Hypothalamus (tissue), 51 donors: ENCODE measurements around the gene RNF225.
A peak's percentile ranks its signal among the peaks of the same experiment; 100 is the strongest.
"Not testable (repeated sequence)": the region's sequence is repeated elsewhere in the genome, so short reads cannot be mapped to it uniquely, and the experiment has no call there.

ENCODE experiments used
- DNase-seq, 51 donors: peaks; one replicate each; lab custom pipeline; 2025; lab: John Stamatoyannopoulos, UW

Gene RNF225

DNA sequence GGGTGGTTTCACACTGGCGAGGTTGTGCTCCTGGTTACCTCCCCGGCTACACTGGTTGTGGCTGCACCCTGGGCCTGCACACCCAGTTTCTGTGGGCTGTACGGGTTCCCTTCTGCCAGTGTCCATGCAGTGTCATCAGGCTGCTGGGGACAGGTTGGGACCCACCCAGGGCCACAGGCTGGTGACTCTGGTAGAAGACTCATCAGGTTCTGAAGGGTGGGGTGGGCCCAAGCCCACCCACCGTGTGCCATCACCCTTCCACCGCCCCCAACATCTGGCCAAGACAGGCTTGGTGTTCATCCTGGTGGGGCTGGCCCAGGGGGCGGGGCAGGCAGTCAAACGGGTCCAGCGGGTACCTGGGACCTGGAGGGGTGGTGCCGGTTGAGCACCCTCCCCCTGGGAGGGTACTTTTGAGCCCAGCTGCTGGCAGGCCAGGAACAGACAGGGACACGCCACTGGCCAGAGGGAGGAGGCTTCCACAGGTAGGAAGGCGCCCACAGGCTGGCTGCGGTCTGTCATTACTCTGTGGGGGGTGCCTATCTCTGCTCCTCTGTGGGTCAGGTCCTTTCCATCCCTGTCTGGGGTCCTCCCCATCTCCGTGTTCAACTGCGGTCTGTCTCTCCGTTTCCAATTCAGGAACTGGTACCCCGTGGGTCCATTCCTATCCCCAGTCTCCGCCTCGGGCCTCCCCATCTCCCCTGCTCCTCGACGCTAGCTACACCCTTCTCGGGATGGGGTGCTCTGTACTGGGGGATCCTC lies at the start of gene RNF225:
RNF225 (plus strand) TSS at position 437 of the 759 bp plus-strand sequence. CDS start 434 bp downstream, outside the sequence.
- no peak for DNase-seq

DNA sequence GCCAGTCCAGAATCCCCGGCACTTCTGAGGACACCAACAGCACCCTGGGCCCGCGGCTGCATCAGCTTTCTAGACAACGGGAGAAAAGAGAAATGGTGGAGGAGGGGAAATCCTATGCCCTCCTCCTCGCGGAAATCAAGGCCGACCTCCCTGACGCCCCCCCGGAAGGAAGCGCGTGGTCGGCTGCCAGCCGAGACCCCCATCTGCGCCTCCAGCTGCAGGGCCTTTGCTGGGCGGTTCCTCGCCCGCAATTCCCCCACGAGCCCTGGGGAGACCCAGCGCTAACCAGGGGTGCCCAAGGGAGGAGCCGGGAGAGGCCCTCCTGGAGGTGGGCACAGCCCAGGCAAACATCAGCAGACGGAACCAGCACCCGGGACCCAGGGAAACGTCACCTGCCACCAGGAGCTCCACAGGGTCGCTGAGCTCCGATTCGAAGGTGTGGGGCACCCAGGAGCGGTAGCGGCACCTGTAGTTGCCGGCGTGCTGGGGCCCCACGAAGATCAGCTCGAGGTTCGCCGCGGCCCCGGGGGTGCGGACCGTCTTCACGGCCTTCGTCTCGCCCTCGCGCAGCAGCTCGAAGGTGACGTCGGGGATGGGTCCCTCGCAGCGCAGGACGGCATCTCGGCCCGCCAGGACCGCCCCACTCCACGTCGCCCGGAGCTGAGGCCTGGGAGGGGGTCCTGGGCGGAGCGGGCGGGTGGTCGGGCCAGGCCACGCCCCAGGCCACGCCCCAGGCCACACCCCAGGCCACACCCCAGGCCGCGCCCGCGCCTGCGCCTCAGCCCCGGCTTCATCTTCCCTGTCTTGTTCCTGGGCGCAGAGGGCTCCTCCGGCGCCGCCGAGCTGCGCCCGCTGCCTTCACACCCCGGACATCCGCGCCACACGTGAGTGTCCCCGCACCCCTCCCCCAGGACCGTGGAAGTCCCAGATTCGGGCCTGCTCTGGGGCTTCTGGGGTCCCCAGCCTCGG lies 48.2 kb upstream of the RNF225 start:
- peak in 48 of 51 donors; percentile 7 to 86 (median 55) for DNase-seq

DNA sequence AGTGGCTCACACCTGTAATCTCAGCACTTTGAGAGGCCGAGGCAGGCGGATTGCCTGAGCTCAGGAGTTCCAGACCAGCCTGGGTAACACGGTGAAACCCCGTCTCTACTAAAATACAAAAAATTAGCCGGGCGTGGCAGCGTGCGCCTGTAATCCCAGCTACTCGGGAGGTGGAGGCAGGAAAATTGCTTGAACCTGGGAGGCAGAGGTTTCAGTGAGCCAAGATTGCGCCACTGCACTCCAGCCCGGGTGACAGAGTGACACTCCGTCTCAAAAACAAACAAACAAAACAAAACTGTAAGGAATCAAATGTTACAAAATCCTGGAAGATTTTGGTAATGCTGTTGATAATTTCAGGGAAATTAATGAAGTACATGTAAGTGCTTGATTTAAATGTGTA lies 47.4 kb upstream of the RNF225 start:
- DNase-seq, result not testable (repeated sequence)

DNA sequence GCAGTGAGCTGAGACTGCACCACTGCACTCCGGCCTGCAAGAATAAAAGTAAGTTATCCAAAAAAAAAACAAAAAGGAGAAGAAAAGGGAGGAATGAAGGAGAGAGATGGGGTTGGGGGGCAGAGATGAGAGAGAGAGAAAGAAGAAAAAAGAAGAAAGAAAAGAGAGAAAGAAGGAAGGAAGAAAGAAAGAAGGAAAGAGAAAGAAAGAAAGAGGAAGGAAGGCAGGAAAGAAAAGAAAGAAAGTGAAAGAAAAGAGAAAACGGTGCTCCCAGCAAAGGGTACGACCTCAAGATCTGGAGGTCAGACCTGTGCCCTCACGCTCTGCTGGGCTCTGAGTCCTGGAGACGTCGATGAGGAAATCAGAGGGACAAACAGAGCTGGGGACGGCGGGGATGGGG lies 45.9 kb upstream of the RNF225 start:
- DNase-seq, result no peak

DNA sequence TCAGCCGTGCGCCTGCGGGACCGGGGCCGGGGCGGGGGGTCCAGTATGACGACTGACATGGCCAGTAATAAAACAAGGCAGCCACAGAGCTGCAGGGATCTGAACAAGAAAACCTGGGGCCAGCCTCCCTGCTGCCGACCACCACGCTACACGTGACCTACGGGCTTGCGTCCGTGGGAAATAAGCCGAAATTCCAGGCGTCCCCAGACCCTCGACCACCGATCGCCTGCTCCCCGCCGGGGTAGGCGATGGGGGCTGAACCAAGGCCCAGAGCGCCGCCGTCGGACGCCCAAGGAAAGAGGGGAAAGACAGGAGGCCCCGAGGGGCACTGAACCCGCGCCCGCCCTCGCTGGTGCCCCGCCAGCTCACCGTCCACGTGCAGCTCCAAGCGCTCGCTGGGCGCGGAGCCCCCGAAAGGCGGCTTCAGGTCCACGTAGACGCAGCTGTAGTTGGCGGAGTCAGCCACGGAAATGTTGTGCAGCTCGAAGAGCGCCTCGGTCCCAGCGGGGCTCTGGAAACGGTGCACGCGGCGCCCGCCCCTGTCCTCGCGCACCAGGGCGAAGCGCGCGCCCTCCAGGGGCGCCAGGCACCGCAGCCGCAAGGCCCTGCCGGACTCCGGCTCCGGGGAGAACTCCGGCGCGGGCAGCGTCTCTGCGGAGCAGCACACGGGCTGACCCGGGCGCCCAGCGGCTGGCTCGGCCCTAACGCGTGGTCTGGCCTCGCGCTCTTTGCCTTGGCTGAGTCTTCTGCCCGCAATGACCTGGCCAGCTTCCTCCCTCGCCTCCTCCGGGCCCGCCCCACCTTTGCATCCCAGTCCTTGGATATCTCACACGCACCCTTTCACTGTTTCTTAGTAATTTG lies 45.2 kb upstream of the RNF225 start:
- DNase-seq, result no peak

DNA sequence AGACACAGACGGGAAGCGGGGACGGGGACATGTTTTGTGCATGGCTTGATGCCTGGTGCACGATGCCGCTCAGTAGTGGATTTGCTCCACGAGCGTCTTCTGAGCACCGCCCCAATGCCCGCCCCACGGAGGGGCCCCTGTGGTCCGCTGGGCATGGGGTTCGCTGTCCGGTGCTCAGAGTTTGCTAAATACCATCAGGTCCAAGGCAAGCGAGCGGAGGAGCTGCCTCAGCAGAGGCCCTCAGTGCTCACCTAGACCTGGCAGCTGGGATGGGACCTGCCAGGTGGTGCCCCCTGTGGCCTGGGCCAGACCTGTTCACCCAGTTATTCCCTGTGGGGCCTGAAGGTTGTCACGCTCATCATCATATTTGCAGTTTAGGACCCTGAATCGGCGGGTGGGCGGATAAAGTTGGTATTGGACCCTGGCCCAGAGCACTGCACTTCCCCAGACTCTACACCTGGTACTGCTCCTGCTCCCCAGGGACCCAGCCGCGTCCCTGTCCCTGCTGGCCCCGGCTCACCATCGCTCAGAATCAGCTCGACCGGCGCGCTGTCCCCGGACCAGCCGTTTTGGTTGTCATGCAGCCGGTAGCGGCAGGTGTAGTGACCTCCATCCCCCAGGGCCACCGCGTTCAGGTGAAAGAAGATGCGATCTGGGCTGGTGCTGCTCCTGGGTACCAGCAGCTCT lies 44.4 kb upstream of the RNF225 start:
- DNase-seq, result no peak

DNA sequence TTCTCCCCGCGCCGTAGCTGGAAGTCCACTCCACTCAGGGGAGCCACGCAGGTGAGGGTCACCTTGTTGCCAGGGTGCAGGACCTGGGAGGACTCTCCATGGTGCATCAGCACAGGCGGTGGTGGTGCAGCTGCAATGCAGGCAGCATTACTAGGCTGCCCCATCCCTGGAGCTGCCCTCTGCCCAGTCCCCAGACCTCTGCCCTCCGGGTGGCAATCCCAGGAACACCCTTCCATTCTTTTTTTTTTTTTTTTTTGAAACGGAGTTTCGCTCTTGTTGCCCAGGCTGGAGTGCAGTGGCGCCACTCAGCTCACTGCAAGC lies 43.9 kb upstream of the RNF225 start:
- no peak for DNase-seq

DNA sequence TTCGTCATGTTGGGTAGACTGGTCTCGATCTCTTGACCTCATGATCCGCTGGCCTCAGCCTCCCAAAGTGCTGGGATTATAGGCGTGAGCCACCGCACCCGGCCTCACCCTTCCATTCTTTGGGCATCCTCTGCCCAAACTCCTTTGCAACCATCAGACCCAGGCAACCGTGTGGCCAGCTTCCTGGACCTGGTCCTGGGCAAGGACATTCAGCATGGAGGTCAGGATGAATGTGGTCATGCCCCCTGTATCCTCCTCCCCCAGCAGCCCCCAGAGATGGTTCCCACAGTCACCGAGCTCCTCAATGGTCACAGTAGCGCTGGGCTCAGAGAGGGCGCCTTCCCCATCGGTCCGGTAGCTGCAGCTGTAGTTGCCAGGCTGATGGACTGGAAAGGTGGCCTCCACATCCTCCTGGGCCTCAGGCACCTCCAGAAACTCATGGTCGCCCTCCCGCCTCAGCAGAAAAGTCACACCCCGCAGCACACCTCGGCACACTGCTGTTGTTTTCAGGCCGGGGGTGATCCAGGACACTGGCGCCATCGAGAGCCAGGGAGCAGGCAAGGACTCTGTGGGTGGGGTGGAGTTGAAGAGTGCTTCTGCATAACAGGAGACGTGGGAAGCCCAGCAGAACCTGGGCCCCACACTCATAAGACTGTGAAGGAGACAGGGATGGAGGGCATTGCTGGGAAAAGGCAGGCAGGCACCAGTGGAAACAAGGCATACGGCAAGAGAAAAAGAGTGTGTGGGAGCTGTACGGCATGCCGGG lies 43.3 kb upstream of the RNF225 start:
- no peak for DNase-seq

DNA sequence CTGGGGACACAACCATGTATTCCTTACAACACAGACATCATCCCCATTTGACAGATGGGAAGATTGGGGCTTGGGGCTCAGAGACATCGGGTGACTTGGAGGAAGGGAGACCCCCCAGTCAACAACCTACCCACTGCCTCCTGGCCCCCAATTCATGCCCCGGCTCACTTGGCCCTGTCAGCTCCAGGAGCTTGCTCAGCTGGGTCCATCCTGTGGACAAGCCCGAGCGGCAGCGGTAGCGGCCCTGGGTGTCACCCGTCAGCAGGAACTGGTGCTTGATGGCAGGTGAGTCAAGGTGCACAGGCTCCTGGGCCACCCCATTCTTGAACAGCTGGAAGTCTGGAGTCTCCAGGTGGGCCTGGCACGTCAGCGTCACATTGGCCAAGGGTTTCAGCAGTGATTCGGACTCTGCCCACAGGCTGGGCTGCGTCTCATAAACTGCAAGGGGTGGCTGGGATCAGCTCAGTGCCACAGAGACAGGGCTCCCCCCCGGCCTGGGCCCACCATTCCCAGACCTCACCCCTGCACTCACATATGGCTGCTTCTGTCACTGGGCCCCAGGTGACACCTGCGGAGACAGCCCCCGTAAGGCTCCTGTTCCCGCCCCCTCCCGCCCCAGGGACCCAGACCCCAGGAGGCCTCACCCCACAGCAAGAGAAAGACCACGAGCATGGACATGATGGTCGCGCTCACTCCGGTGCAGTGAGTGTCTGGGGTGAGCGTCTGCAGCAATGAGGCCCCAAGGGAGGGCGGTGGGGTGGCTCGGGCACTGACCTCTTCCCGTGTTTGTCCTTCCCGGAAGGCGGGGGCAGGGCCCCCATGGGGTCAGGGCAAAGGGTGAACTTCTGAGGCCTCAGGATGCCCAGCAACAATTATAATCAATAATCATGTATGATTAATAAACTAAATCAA lies 42.4 kb upstream of the RNF225 start, which contains the start of gene A1BG:
A1BG (minus strand) TSS at position 733 of the 912 bp plus-strand sequence; CDS start at position 678, 55 bp downstream.
- no peak for DNase-seq

DNA sequence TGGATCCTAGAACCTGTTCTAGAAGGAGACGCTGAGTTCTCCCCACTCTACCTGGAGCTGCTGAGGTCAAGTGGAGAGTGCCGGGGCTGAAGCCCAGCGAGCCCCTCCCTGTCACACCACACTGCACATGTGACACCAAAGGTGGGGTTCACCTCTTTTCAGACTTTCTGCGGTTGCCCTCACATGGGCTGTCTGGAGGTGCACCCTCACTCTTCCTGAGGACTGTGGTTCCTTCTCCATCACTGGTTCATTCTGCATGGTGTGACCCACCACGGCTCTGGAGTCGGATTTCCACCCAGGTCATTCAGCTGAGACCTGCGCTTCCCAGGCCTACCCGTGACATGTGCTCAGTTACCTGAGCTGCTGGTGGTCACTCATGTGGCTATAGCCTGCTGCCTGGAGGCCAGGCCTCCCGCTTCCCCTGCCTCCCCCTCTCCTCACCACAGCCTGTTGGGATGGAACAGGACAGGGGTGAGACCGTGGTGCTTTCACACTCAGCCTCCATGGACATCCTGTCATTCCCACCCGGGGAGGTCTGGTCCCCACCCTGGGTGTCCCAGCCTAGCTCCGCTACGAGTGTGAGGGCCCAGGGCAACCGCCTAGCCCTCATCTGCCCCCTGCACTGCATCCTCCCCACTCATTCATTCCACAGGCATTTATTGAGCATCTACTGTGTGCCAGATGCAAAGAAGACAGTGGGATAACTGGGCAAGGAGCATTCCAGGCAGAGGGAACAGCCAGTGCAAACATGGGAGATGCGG lies 41.6 kb upstream of the RNF225 start:
- DNase-seq, result no peak

DNA sequence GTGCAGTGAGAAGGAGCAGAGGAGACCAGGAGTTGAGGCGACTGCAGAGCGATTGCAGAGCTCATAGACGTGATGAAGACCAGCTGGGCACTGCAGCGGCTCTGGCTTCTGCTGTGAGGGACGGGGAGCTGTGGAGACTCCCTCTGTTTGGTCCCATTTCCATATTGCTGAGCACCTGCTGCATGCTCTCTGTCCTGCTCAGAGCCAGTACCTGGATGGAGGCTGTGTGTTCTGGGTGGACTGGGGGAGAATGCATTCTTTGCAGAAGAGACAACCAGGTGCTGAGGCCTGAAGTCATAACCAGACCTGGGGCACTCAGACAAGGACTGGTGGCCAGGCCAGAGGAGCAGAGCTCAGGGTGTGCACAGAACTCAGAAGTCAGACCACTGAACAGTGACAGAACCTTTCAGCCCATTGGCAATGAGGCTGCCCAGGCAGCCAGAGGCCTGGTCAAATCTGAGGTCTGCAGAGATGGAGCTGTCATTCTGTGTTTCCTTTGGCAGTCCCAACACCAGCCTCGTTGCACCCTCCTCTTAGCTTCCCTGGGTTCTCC lies 40.9 kb upstream of the RNF225 start:
- DNase-seq, result no peak

DNA sequence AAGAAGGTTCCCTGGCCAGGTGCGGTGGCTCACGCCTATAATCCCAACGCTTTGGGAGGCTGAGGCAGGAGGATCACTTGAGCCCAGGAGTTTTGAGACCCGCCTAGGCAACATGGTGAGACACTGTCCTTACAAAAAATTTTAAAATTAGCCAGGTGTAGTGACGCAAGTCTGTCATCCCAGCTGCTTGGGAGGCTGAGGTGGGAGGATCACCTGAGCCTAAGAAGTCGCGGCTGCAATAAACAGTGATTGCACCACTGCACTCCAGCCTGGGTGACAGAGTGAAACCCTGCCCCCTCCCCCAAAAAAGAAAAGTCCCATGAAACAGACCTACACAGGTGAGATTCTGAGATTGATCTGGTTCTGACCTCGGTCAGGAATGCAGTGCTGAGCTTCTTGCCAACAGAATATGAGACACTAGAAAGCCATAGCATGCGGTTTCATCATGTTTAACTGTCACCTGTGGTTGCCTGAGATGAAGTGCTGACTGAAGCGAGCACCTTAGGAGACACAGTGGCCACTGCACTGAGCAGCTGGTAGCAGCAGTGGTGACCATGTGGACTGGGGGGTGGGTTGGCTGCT lies 40.1 kb upstream of the RNF225 start:
- DNase-seq, result no peak

DNA sequence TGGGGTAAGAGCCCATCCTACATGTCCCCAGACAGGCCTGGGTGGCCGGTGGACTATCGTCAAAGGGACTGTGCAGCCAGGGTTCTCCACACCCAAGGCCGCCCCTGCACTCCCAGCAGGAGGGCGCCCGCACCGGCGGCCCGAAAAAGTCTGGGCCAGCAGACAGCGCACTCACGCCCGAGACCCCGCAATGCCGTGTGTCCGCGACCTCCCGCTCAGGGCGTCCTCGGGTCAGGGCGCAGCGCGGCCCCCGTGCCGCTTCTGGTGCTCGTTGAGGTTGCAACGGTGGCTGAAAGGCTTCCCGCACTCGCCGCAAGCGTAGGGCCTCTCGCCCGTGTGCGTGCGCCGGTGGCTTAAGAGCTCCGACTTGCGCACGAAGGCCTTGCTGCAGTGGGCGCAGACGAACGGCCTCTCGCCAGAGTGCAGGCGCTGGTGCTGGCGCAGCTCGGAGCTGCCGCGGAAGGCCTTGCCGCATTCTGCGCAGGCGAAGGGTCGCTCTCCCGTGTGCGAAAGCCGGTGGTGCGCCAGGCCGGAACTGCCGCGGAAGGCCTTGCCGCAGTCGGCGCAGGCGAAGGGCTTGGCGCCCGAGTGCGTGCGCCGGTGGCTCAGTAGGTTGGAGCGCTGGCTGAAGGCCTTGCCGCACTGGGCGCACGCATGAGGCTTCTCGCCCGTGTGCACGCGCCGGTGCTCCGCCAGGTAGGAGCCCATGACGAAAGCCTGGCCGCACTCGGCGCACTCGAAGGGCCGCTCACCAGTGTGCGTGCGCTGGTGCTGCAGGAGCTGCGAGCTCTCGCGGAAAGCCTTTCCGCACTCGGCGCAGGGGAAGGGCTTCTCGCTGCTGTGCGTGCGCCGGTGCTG lies 39.3 kb upstream of the RNF225 start:
- no peak for DNase-seq

DNA sequence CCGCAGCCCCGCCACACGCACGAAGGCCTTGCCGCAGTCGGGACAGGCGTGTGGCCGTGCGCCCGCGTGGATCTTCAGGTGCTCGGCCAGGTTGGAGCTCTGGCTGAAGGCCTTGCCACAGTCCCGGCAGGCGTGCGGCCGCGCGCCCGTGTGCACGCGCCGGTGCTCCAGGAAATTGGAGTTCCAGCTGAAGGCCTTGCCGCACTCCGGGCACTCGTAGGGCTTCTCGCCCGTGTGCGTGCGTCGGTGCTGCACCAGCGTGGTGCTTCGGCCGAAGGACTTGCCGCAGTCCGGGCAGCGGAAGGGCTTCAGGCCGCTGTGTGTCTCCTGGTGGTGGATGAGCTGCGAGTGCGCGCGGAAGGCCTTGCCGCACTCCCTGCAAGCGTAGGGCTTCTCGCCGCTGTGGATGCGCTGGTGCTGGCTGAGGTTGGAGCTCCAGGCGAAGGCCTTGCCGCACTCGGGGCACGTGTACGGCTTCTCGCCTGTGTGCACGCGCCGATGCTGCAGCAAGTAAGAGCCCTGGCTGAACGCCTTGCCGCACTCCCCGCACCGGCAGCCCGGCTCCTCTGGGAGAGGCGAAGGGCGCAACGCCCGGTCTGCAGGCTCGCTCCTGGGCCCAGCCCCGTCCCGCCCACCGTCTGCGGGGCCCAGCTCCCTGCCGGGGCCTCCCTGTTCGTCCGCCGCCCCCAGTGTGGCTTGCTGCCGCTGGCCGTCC lies 38.5 kb upstream of the RNF225 start:
- no peak for DNase-seq

DNA sequence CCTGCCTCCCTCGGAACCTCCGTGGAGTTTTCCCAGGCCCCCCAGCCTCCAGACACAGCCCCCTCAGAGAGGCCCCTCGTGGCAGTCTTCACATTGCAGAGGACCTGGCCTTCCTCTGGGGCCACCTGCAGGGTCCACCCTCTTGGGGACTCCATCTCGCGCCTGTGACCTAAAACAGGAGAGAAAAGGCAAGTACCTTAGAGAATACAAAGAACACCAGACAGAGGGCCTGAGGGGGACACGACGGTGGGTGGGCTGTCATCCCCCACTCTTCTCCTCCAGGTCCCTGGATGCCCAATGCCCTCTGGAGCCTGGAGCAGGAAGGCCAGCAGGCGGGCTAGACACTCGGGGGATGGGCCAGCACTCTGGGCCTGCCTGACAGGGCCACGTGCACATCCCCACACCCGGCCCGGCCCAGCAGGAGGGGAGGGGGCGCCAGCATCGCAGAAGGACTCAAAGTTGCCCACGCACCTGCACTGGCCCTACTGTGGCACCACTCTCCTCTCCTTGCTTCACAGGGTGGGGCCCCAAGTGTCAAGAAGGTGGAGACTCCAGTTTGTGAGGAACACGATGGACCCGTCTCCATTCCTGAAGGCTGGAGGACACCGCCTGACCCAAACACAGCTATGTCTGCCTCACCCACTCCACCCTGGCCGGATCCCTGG lies 37.8 kb upstream of the RNF225 start:
- no peak for DNase-seq
